GM10847 (cell line): ENCODE measurements around the gene WDFY4.

ENCODE experiments used
- POLR2A ChIP-seq: IDR thresholded peaks from 2 replicates; pipeline ENCODE4 v1.6.1; 2011; ENCODE audit not compliant: insufficient read length; ENCODE audit errors: extremely low read depth

The WDFY4 gene

GRCh38 chr10:48714088-48714487 lies 29.4 kb downstream of the WDFY4 start:
- TF ChIP-seq POLR2A = no peak

GRCh38 chr10:48716416-48716815 lies 31.7 kb downstream of the WDFY4 start:
- no peak for TF ChIP-seq POLR2A

DNA sequence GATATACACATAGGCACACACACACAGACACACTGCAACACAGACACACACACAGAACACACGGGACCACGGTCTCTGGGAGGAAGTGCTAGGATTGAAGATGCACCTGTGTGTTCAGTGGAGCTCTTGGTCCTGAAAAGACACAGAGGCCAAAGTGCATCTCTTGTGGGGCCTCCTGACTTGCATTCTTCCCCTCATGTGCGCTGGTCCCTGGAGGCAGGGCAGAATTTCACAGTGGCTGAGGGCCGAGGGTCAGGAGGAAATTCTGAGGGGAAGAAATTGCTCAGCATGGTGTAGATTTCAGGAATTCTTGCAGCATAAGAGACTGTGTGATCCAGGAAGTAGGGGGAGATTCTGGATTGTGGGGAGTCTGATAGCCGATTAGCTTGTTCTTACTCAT lies 35.9 kb downstream of the WDFY4 start:
- TF ChIP-seq POLR2A = no peak

DNA sequence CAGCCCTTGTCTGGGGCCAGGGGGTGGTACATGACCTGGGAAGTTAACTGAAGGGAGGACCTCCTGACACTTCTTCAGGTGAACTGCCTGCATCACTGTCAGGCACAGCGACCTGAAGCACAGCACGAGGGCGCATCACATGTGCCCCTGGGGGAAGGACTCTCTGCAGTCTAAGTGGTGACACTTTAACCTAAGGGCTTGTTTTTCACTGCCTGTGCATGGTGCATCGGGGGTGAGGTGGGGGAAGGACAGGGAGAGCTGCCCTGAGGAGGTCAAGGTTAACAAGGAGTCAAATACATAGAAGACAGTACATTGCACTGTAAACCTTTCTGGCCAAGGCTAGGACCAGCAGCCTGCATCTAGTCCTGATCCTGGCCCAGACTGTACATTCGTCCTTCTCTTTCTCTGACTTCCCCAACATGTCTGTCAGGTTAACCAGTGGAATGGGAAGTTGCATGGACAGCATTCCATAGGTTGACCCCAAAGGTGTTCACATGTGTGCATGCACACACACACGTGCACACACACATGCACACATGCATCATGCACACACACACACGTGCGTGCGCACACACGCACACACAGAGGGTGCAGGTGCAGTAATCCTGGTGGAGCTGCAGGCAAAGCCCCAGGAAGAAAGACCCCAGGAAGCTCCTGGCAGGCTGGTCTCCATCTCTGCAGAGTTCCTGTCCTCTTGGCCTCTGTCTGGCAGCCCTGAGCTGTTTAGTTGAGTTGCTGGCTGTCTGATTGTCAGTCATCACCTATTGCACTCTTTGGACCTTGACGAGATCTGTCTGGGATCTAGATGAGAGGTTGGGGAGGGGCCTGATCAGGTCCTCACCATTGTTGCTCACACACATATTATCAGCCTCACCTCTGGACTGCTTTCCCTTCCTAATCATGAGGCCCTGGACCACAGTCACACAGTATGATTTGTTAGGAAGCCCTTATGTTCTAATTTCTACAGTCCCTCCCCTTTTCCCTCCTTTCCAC lies 37.8 kb downstream of the WDFY4 start:
- no peak for TF ChIP-seq POLR2A

DNA sequence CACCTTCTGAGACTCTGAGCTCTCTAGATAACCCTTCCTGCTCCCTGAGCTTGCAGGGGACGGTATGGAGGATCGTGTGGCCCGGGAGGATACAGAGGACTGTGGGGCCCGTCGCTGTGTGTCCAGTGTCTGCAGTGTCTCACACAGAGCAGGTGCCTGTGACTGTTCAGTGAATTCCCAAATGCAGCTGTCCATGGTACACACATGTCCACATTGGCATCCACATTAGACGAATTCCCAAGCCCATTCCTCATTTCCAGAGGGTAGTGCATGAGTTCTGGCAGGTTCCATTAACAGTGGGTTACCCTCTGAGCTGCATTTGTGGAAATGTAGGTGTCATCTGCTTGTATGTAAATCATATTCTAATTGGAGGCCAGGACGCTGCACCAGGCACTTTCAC lies 39.5 kb downstream of the WDFY4 start:
- no peak for TF ChIP-seq POLR2A

- TF ChIP-seq POLR2A = no peak
Measured at GRCh38 chr10:48725708-48726107, 41.0 kb downstream of the WDFY4 start.

DNA sequence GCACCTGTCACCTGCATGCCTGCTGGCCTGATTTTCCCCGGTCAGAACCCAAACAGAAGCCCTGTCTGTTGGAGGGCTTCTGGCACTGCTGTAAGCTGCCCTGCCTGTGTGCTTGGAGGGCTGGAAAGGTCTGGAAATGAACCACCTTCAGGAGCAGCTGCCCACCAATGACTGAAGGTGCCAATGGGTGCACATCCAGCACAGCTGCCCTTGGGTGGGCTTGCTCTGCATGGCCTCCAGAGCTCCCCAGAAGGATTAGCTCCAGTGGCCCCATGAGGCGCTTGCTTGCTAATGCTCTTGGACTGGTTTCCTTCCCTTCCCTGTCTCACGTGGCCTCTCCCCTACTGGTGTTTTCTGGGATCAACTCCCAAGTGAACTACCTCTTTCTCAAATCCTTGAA lies 43.2 kb downstream of the WDFY4 start:
- TF ChIP-seq POLR2A = no peak

GRCh38 chr10:48729222-48729621 lies 44.5 kb downstream of the WDFY4 start:
- no peak for TF ChIP-seq POLR2A

DNA sequence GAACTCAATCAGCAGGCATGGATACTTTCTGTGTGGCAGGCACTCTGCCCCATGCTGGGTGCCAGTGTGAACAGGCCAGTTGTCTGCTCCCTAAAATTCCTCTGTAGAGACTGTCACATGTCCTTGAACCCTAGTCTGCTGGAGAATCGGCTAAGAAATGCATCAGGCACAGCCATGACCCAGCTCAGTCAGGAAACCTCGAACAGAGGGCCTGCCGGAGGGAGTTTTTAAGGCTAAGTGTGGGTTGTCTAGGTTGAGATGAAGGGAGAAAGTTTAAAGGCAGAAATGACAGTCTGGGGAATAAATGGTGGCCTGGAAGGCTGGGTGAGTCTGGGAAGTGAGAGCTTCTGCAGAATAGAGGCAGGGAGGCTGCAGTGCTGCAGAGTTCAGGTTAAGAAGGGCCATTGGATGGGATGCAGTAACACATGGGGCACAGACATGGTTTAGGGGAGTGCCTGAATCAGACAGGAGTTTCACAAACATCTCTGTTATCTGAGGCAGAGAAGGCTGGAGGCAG lies 45.3 kb downstream of the WDFY4 start:
- TF ChIP-seq POLR2A = no peak

DNA sequence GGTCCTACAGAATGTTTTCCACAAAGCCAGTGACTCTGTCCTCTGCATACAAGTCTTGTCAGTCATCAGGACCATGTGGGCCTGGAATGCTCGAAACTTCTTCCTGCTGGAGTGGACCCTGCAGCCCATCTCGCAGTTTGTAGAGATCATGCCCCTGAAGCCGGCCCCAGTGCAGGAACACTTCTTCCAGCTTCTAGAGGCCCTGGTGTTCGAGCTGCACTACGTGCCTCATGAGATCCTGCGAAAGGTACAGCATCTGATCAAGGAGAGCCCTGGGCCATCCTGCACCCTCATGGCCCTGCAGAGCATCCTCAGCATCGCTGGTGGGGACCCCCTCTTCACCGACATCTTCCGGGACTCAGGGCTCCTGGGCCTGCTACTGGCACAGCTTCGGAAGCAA lies 46.5 kb downstream of the WDFY4 start:
- TF ChIP-seq POLR2A = no peak

DNA sequence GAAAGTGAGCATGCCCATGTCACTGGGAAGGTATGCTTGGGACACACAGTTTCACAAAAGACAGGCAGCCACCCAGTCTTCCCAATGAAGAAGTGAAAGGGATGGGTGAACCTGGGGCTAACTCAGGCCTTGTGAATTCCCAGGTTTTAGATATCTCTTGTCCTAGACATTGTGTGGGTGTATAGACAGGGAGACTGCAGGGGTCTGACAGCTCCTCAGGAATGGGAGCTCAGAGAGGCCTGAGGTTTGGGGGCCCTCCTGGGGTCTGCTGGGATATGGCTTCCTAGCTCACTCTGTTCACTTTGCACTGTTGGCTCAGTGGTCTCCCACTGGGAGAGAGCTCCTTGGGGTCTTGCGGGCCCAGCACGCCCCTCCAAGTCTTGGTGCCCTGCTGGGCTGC lies 47.0 kb downstream of the WDFY4 start:
- TF ChIP-seq POLR2A = no peak

- no peak for TF ChIP-seq POLR2A
Measured at GRCh38 chr10:48733329-48733728, 48.7 kb downstream of the WDFY4 start.

DNA sequence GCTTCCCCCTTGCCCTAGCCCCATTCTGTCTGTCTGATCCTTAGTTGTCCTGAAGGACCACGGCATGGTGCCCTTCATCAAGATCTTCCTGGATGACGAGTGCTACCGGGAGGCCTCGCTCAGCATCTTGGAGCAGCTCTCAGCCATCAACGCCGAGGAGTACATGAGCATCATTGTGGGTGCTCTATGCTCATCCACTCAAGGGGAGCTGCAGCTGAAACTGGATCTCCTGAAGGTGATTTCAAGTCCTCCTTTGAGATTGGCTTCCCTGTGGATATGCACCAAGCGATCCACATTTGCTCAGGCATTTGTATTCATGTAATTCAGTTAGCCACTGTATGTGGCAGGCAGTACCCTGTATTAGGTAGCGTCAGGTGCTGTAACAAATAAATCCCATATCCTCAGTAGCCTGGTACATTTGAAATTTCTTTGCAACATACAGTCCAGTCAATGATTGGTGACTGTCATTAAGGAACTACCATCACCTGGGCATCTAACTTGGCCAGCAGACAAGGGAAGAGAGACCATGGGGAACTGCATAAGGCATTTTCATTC lies 51.2 kb downstream of the WDFY4 start:
- no peak for TF ChIP-seq POLR2A

DNA sequence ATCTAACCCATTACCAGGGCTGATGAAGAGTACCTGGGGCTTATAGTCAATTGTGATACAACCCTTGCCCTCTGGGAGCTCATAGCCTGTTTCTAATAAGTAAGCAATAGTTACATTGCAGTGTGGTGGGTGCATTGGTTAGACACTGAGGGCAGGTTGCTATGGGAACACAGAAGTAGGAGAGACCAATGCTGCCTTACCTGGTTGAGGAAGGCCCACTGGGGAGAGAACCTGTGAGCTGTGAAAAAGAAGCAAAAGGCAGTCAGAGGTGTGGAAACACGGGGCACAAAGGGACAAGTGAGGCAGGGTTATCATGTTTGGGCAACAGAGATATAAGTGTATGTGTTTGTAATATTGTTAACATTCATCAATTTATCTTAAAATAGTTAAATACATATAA lies 51.9 kb downstream of the WDFY4 start:
- TF ChIP-seq POLR2A = no peak

GRCh38 chr10:48737886-48738285 lies 53.2 kb downstream of the WDFY4 start:
- no peak for TF ChIP-seq POLR2A

GRCh38 chr10:48739170-48739569 lies 54.5 kb downstream of the WDFY4 start:
- no peak for TF ChIP-seq POLR2A
